Psoas muscle (tissue), 8 donors: ENCODE results near the gene KXD1. TPM values are rescaled to one million over a fixed set of nuclear protein-coding genes. Genes with fewer than 3 reads are reported as not detected.

Experiments
- ATAC-seq, 4 donors: fragments of 200-7000 bp; cut with Tn5 transposase; one replicate each; pipeline ENCODE4 v1.9.1; 2020; ENCODE audit warnings: moderate library complexity in 3 of 4, mild to moderate bottlenecking in 2 of 4
- DNase-seq, 2 donors: peaks; one replicate each; pipeline ENCODE4 v3.0.0-alpha.2; 2020
- H3K27ac ChIP-seq: fragments of 200-600 bp; one replicate; pipeline ENCODE4 v1.8.0; 2022
- H3K27me3 ChIP-seq, 3 donors: fragments of 200-600 bp in 1 of 3; one replicate each; pipeline versions ENCODE4 v1.6.1 to v1.8.0; 2013 to 2022; ENCODE audit warnings: low read length in 2 of 3, mild to moderate bottlenecking in 2 of 3, moderate library complexity in 1 of 3; ENCODE audit not compliant: insufficient read depth in 3 of 3
- H3K36me3 ChIP-seq, 2 donors: fragments of 200-600 bp in 1 of 2; one replicate each; pipeline versions ENCODE4 v1.6.1 to v1.8.0; 2013 to 2022; ENCODE audit warnings: low read depth in 1 of 2, mild to moderate bottlenecking in 1 of 2, moderate library complexity in 1 of 2; ENCODE audit not compliant: insufficient read depth in 1 of 2
- H3K4me1 ChIP-seq: fragments of 200-600 bp; one replicate; pipeline ENCODE4 v1.8.0; 2022
- H3K4me3 ChIP-seq: fragments of 200-600 bp; one replicate; pipeline ENCODE4 v1.8.0; 2022; ENCODE audit warnings: mild to moderate bottlenecking
- H3K9me3 ChIP-seq: fragments of 200-600 bp; one replicate; pipeline ENCODE4 v1.8.0; 2022
- WGBS, 3 donors: extraction: QIAGEN DNeasy Blood & Tissue Kit; methylation state at CpG; one replicate each; pipeline versions ENCODE4 v1.1.6 to v1.1.7; 2013; 5-methylcytosine and 5-hydroxymethylcytosine counted together
- intact Hi-C, 2 donors: fragments of 100-400 bp; cut with DNase I; formaldehyde crosslinking; loops; one replicate each; pipeline versions ENCODE4 v1.11.0 to v1.14.2; 2022
- polyA plus RNA-seq, 3 donors: library from polyadenylated mRNA; stranded (reverse); fragments of 200-250 nt; gene quantifications; one replicate each; pipeline ENCODE4 v1.2.3, GENCODE V29; 2013
- total RNA-seq, 4 donors: library from RNA; stranded (reverse); fragmentation: NEBNext Ultra II Directional in 2 of 4; extraction: Animal tissue kit (Norgen Biotek cat#: 25700) in 2 of 4; gene quantifications; one replicate each; pipeline versions ENCODE4 v1.2.1 to v1.2.4, GENCODE V29; 2021 to 2023
- TF ChIP-seq, protein P1 (sequence below): fragments of 200-600 bp; IDR thresholded peaks from one replicate; pipeline ENCODE4 v1.8.0; 2022; ENCODE audit warnings: antibody characterized with exemption
- donor health status: healthy with polysubstance abuse.
- donor health status: DM: no; HTN: no; CAD: no; lungs with moderate emphysema.
- donor health status: Bipolar disorder and iron deficiency.
- donor health status: healthy.
- donor health status: DM: yes; HTN: yes; CAD: no.
- donor health status: DM: no; HTN: no; CAD: no.
- donor health status: DM: no; HTN: no; CAD: no.
- donor health status: DM: yes; HTN: yes; CAD: no.

The KXD1 gene
- total and polyA plus RNA-seq, 7 donors, result 38.9 to 144 (median 76.5) TPM

DNA sequence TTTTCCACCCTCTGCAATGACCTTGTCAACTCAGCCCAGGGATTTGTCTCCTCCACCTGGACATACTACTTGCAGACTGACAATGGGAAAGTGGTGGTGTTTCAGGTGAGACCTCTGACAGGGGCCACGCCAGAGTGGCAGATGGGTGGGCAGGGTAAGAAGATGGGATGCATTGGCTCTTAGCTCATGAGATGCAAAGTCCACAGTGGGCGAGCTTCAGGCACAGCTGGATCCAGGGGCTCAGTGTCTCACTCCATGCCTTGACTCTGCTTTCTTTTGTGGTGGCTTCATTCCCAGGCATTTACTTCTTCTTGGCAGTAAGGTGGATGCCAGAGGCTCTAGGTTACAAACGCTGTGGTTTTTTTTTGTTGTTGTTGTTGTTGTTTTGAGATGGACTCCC is 58.4 kb downstream of the KXD1 start:
- Histone ChIP-seq H3K27ac (no peak overlapping the region), H3K4me1 (peaks cover 11% of the 10 kb centered on the region), H3K4me3 (no peak overlapping the region), H3K9me3 (no peaks in the 10 kb centered on the region), H3K27me3 (peaks cover 0 to 55% (median 21%) of the 10 kb centered on the region in 3 donors), H3K36me3 (no peaks in the 10 kb centered on the region)
- intact Hi-C loops, result no loop called here
- ATAC-seq (no peak), DNase-seq (no peak)
- WGBS, 3 donors, result 90 to 94% (median 92%) methylated on average over 3 of the region's 3 CpGs
- TF ChIP-seq, protein P1, sequence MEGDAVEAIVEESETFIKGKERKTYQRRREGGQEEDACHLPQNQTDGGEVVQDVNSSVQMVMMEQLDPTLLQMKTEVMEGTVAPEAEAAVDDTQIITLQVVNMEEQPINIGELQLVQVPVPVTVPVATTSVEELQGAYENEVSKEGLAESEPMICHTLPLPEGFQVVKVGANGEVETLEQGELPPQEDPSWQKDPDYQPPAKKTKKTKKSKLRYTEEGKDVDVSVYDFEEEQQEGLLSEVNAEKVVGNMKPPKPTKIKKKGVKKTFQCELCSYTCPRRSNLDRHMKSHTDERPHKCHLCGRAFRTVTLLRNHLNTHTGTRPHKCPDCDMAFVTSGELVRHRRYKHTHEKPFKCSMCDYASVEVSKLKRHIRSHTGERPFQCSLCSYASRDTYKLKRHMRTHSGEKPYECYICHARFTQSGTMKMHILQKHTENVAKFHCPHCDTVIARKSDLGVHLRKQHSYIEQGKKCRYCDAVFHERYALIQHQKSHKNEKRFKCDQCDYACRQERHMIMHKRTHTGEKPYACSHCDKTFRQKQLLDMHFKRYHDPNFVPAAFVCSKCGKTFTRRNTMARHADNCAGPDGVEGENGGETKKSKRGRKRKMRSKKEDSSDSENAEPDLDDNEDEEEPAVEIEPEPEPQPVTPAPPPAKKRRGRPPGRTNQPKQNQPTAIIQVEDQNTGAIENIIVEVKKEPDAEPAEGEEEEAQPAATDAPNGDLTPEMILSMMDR, result no peak

DNA sequence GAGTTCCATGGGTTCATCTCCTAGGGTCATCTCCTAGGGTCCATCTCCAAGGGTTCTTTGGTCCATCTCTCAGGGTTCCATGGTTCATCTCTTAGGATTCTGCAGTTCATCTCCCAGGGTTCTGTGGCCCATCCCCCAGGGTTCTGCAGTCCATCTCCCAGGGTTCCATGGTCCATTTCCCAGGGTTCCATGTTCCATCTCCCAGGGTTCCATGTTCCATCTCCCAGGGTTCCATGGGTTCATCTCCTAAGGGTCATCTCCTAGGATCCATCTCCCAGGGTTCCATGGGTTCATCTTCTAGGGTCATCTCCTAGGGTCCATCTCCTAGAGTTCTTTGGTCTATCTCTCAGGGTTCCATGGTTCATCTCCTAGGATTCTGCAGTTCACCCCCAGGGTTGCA is 59.9 kb downstream of the KXD1 start:
- H3K4me3 ChIP-seq, result no peak overlapping the region
- no peaks in the 10 kb centered on the region for H3K36me3 ChIP-seq
- no peak for ATAC-seq
- H3K27ac ChIP-seq, result no peak overlapping the region
- peaks cover 0 to 40% (median 12%) of the 10 kb centered on the region in 3 donors for H3K27me3 ChIP-seq
- H3K9me3 ChIP-seq, result no peaks in the 10 kb centered on the region
- no peak for DNase-seq
- intact Hi-C loops, result no loop called here
- H3K4me1 ChIP-seq, result peaks cover under 1% of the 10 kb centered on the region
- TF ChIP-seq, protein P1, result no peak

DNA sequence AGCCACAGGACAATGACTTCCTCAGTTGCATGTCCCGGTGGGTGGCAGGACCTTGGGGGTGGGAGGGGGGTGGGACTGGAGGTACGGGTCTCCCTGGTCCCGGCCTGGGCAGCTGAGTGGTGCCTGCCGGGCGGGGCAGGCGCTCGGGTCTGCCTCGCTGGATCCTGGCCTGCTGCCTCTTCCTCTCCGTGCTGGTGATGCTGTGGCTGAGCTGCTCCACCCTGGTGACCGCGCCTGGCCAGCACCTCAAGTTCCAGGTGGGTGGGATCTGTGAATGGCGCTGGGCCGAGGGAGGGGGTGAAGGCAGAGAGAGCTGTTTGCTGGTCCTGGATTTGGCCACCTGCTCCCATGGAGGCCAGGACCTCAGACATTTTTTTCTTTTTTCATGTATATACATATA is 60.6 kb downstream of the KXD1 start:
- H3K4me3 ChIP-seq, result no peak overlapping the region
- no peaks in the 10 kb centered on the region for H3K4me1 ChIP-seq
- 86 to 92% (median 89%) methylated on average over 12 to 13 of the region's 13 CpGs for WGBS, 3 donors
- no peak for DNase-seq
- no peak overlapping the region for H3K27ac ChIP-seq
- no peak for ATAC-seq
- TF ChIP-seq, protein P1, result no peak
- no peaks in the 10 kb centered on the region for H3K36me3 ChIP-seq
- H3K27me3 ChIP-seq, result peaks cover 0 to 33% (median 5%) of the 10 kb centered on the region in 3 donors
- intact Hi-C loops, result no loop called here
- no peaks in the 10 kb centered on the region for H3K9me3 ChIP-seq

Other genes with a start within 250 kb of the KXD1 start
- 100 to 1,000 TPM in 2 of 4 donors, 10 to 100 TPM in 2; 87.9 to 136 (median 112) TPM for gene LSM4, start 234.8 kb upstream of the KXD1 start, total RNA-seq
- 100 to 1,000 TPM; 118 to 215 (median 139) TPM for gene LSM4, start 234.8 kb upstream of the KXD1 start, polyA plus RNA-seq
- gene PGPEP1, start 217.3 kb upstream of the KXD1 start, total RNA-seq, result 10 to 100 TPM; 18.3 to 47.8 (median 31.7) TPM
- 10 to 100 TPM in 1 of 3 donors, 1 to 10 TPM in 2; 8.0 to 13.8 (median 9.1) TPM for gene PGPEP1, start 217.3 kb upstream of the KXD1 start, polyA plus RNA-seq
- gene GDF15, start 171.7 kb upstream of the KXD1 start, total RNA-seq, result 1 to 10 TPM in 2 of 4 donors, under 1 TPM in 2; 0.50 to 8.5 (median 2.2) TPM
- 10 to 100 TPM in 1 of 3 donors, under 1 TPM in 2; 0.27 to 37.1 (median 0.35) TPM for gene GDF15, start 171.7 kb upstream of the KXD1 start, polyA plus RNA-seq
- 1 to 10 TPM; 2.0 to 4.1 (median 2.4) TPM for gene LRRC25, start 160.2 kb upstream of the KXD1 start, total RNA-seq
- gene LRRC25, start 160.2 kb upstream of the KXD1 start, polyA plus RNA-seq, result 1 to 10 TPM in 2 of 3 donors, under 1 TPM in 1; 0.65 to 5.2 (median 1.3) TPM
- gene SSBP4, start 138.5 kb upstream of the KXD1 start, total RNA-seq, result 10 to 100 TPM; 29.1 to 46.1 (median 29.6) TPM
- gene SSBP4, start 138.5 kb upstream of the KXD1 start, polyA plus RNA-seq, result 10 to 100 TPM; 25.8 to 37.8 (median 28.6) TPM
- 10 to 100 TPM in 3 of 4 donors, 1 to 10 TPM in 1; 9.8 to 17.0 (median 10.9) TPM for gene ISYNA1, start 119.7 kb upstream of the KXD1 start, total RNA-seq
- 1 to 10 TPM; 6.3 to 8.6 (median 8.0) TPM for gene ISYNA1, start 119.7 kb upstream of the KXD1 start, polyA plus RNA-seq
- gene ELL, start 35.8 kb upstream of the KXD1 start, total RNA-seq, result 10 to 100 TPM; 17.5 to 40.2 (median 24.9) TPM
- 10 to 100 TPM in 1 of 3 donors, 1 to 10 TPM in 2; 7.5 to 12.3 (median 9.2) TPM for gene ELL, start 35.8 kb upstream of the KXD1 start, polyA plus RNA-seq
- 100 to 1,000 TPM in 2 of 4 donors, 10 to 100 TPM in 2; 94.4 to 137 (median 113) TPM for gene FKBP8, start 14.3 kb upstream of the KXD1 start, total RNA-seq
- 100 to 1,000 TPM in 2 of 3 donors, 10 to 100 TPM in 1; 92.8 to 143 (median 138) TPM for gene FKBP8, start 14.3 kb upstream of the KXD1 start, polyA plus RNA-seq
- gene UBA52, start 14.0 kb downstream of the KXD1 start, total RNA-seq, result 1,000 to 10,000 TPM in 2 of 4 donors, 100 to 1,000 TPM in 2; 979 to 1,082 (median 1,028) TPM
- gene UBA52, start 14.0 kb downstream of the KXD1 start, polyA plus RNA-seq, result 1,000 to 10,000 TPM in 2 of 3 donors, 100 to 1,000 TPM in 1; 877 to 1,553 (median 1,005) TPM
- 100 to 1,000 TPM in 1 of 4 donors, 10 to 100 TPM in 3; 52.1 to 105 (median 92.0) TPM for gene REX1BD, start 30.9 kb downstream of the KXD1 start, total RNA-seq
- 100 to 1,000 TPM in 1 of 3 donors, 10 to 100 TPM in 2; 67.7 to 105 (median 80.7) TPM for gene REX1BD, start 30.9 kb downstream of the KXD1 start, polyA plus RNA-seq
- 10 to 100 TPM in 3 of 4 donors, 1 to 10 TPM in 1; 8.3 to 20.2 (median 14.2) TPM for gene CRLF1, start 48.9 kb downstream of the KXD1 start, total RNA-seq
- 10 to 100 TPM; 15.6 to 28.4 (median 19.3) TPM for gene CRLF1, start 48.9 kb downstream of the KXD1 start, polyA plus RNA-seq
- 1 to 10 TPM in 3 of 4 donors, under 1 TPM in 1; 0.79 to 3.2 (median 2.6) TPM for gene TMEM59L, start 55.0 kb downstream of the KXD1 start, total RNA-seq
- gene TMEM59L, start 55.0 kb downstream of the KXD1 start, polyA plus RNA-seq, result 1 to 10 TPM in 2 of 3 donors, under 1 TPM in 1; 0.85 to 4.8 (median 1.5) TPM
- gene KLHL26, start 79.2 kb downstream of the KXD1 start, total RNA-seq, result 1 to 10 TPM; 5.2 to 9.9 (median 7.0) TPM
- 1 to 10 TPM; 3.1 to 4.1 (median 3.5) TPM for gene KLHL26, start 79.2 kb downstream of the KXD1 start, polyA plus RNA-seq
- gene CRTC1, start 125.8 kb downstream of the KXD1 start, total RNA-seq, result 10 to 100 TPM in 2 of 4 donors, 1 to 10 TPM in 2; 8.1 to 12.5 (median 9.6) TPM
- 1 to 10 TPM; 4.5 to 6.6 (median 6.3) TPM for gene CRTC1, start 125.8 kb downstream of the KXD1 start, polyA plus RNA-seq
- gene COMP, start 233.4 kb downstream of the KXD1 start, total RNA-seq, result 1 to 10 TPM in 2 of 4 donors, under 1 TPM in 1, not detected in 1; 0.12 to 1.8 (median 1.5) TPM
- under 1 TPM; 0.10 to 0.94 (median 0.75) TPM for gene COMP, start 233.4 kb downstream of the KXD1 start, polyA plus RNA-seq